HG03196 (cell line): ENCODE measurements around the gene AK9.

Source experiments
- ATAC-seq: cut with Tn5 transposase; IDR thresholded peaks from one replicate; pipeline ENCODE4 v1.9.1; 2021; ENCODE audit not compliant: unreplicated experiment

Gene AK9

DNA sequence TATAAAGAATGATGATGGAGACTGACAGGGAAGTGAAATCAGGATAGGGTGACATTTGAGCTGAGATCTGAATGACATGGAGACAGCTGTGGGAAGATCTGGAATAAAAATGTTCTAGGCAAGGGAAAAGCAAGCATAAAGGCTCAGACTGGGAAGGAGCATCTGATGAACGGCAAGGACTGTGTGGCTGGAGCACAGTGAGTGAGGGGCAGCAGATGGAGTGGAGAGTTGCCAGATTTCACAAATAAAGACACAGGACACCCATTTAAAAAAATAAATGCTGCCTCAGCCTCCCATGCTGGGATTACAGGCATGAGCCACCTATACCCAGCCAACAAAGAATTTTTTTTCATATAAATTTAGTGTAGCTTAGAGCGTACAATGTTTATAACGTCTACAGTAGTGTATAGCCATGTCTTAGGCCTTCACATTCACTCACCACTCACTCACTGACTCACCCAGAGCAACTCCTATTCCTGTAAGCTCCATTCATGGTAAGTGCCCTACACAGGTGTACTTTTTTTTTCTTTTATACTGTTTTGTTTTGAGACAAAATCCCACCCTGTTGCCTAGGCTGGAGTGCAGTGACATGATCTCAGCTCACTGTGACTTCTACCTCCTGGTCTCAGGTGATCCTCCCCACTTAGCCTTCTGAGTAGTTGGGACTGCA is 205.6 kb downstream of the AK9 start:
- no peak for ATAC-seq

GRCh38 chr6:109484122-109484521 is 206.9 kb downstream of the AK9 start:
- ATAC-seq: no peak

DNA sequence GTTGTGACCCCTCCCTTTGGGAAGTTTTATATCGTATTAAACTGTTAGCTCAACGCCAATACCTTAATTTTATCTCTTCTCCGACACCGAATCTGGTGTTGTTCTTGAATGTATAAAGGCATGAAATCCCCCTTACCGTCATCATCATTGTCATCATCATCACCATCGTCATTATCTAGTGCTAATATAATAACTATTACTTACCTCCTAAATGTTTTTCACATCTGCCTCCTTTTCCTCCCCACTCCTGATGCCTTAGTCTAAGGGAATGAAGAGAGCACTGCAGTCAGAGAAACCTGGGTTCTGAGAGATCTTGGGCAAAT is 207.3 kb downstream of the AK9 start:
- peak; percentile 10 for ATAC-seq

- ATAC-seq: peak; percentile 82
Observed at GRCh38 chr6:109482905-109483734, 207.9 kb downstream of the AK9 start, which contains the start of gene ZBTB24. Gene ZBTB24, minus strand, starts transcription at chr6:109483219. Its CDS starts 1,193 bp downstream, at chr6:109482026.

GRCh38 chr6:109480993-109481480 is 210.0 kb downstream of the AK9 start:
- ATAC-seq: no peak

DNA sequence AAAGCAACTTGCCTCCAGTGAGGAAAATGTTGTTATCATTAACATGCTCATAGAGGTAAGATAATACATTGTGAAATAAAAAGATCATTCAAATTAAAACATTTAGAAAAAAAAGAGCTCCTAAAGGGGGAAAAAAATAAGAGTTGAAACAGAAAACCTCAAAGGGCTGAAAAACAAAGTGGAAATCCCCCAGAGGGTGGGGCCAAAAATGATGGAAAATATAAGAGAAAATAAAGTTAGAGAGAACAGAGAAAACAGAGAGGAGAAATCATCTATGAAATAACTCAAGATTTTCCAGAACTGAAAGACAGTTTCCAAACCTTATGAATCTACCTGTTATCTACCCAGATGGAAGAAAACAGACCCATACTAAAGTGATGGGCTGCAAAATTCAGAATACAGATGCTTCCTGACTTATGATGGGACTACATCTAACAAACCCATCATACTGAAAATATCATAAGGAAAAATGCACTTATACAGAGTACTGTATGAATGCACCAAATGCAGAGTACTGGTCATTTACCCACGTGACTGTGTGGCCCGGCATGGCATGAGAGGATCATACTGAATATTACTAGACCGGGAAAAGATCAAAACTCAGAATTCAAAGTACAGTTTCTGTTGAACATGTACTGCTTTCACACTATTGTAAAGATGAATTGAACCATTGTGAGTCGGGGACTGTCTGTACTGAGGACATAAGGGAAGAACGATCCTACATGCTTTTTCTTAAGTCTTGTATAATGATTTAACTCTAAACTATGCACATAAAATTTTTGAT is 212.0 kb downstream of the AK9 start:
- ATAC-seq: no peak

DNA sequence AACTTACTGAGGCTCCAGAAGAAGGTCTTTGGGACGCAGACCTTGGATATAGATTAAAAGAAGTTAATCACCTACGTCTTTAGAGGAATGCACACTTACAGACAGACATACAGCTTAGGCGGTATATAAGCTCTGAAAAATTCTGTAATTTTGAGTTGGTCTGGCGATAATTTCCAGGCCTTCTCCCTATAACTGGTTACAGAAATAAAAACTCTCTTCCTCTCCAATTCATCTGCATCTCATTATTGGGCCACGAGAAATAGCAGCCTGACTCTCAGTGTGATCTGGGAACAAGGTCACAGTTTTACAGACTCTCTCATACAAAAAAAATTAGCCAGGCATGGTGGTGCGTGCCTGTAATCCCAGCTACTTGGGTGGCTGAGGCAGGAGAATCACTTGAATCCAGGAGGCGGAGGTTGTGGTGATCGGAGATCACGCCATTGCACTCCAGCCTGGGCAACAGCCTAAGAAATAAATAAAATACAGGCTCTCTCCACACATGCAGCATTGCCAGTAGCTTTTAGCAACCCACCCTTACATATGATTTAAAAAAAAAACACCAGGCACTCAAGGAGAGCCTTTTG is 212.7 kb downstream of the AK9 start:
- no peak for ATAC-seq

- peak; percentile 42 for ATAC-seq
Observed at GRCh38 chr6:109477725-109478124, 213.3 kb downstream of the AK9 start.

DNA sequence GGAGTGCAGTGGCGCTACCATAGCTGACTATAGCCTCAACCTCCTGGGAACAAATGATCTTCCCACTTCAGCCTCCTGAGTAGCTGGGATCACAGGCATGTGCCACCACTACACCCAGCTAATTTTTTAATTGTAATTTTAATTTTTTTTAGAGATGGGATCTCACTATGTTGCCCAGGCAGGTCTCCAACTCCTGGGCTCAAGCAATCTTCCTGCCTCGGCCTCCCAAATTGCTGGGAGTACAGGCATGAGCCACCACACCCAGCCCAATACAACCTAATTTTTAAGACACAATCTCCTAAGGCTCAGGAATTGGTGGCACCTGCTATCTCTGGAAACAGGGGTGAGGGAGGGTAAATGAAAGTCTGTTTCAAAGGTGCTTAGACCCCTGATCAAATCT is 213.8 kb downstream of the AK9 start:
- ATAC-seq: no peak

DNA sequence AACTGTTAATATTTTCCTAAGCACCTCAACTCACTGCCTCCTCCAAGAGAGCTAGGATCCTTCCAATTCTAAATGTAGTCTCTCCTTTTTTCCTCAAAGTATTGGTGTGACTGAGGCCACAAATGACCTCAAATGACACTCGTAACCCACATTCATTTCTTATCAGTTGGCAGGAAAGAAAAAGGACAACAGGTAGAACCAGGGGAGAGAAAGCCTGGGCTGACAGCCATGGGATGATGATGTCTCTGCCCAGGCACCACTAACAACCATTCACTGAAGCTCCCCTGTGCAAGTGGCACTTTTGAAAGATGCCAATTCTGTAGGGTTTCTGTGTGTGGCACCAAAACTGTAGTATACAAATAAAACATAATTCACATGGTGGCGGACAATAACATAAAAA is 215.4 kb downstream of the AK9 start:
- ATAC-seq: no peak

GRCh38 chr6:109474995-109475394 is 216.0 kb downstream of the AK9 start:
- no peak for ATAC-seq

DNA sequence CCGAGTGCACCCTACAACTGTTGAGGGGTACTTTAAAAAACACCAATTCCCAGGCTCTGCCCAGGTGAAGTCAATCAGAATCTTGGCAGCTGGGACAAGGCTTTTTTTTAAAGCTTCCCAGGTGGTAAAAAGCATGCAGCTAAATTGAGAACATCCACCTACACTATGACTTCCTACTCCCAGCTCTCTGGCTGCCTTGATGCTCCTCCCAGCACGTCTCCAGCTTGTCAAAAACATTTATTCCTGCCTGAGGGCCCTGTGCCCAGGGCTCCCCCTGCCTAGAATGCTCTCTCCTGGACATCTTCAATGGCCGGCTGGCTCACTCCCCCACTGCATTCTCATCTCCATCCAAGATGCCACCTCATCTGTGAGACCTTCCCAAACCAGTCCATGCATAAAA is 217.9 kb downstream of the AK9 start:
- ATAC-seq: no peak

GRCh38 chr6:109472132-109472995 is 218.6 kb downstream of the AK9 start:
- ATAC-seq: peak; percentile 77

- no peak for ATAC-seq
Observed at GRCh38 chr6:109471105-109471810, 219.7 kb downstream of the AK9 start.

DNA sequence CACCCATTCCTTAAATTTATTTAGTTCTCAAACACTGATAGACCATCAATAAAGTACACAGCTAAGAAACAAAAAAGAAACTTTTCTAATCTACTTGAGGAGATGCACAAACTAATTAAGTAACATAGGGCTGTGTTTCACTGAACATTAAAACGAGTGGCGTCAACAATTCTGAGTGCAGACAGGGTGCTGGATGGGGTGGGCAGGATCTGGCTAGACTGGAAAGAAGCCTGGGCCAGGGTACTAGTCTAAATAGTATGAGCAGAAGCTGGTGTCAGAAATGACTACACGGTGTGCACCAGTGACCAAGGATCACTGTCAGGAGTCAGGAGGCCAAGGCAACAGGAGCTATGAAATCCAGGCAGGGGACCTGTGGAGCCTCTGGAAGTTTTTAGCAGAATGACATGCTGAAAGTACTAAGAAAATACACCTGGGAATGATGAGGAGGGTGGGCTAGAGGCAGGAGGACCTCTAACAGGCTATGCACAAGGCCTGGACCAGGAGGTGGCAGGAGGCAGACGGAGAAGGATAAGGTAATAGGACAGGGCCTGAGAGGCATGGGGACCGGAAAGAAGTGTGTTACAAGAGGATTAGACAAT is 221.3 kb downstream of the AK9 start:
- ATAC-seq: no peak

DNA sequence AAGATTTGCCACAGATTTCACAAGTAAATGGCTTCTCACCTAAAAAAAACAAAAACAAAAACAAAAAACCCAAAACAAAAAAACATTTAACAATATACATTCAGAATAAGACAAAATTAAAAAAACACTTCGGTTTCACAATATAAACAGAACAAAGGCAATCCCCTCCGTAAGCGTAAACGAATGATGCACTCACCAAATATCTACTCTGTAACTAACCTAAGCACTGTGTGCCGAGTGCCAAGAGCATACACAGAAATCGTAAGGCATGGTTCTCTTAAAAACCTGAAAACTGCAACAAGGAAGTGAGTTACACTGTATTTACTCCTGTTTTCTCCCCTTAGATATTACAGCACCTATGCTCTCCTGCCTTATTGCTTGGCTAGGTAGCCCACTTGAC is 223.3 kb downstream of the AK9 start:
- no peak for ATAC-seq

GRCh38 chr6:109466212-109466923 is 224.6 kb downstream of the AK9 start:
- ATAC-seq: no peak

- no peak for ATAC-seq
Observed at GRCh38 chr6:109465772-109466171, 225.2 kb downstream of the AK9 start.
